NCI-H2196 (cell line): ENCODE measurements around the gene LHX5.

Experiments used
- DNase-seq: peaks from one replicate; lab custom pipeline; 2025; ENCODE audit not compliant: unreplicated experiment; lab: John Stamatoyannopoulos, UW

The LHX5 gene

GRCh38 chr12:113466454-113467141 is 5.1 kb downstream of the LHX5 start:
- no peak for DNase-seq

- DNase-seq: no peak
These were observed 5.7 kb downstream of the LHX5 start for GRCh38 chr12:113465808-113466453.

GRCh38 chr12:113464852-113465719 is 6.6 kb downstream of the LHX5 start:
- DNase-seq: no peak

- DNase-seq: no peak
These were observed 7.3 kb downstream of the LHX5 start for GRCh38 chr12:113464452-113464775.

GRCh38 chr12:113463746-113464451 is 7.8 kb downstream of the LHX5 start:
- no peak for DNase-seq

- DNase-seq: no peak
These were observed 8.5 kb downstream of the LHX5 start for GRCh38 chr12:113462998-113463745.

GRCh38 chr12:113462117-113462774 is 9.4 kb downstream of the LHX5 start:
- DNase-seq: peak; percentile 75

- DNase-seq: peak; percentile 8
These were observed 10.0 kb downstream of the LHX5 start for GRCh38 chr12:113461666-113462065.

- no peak for DNase-seq
These were observed 11.7 kb downstream of the LHX5 start for GRCh38 chr12:113459981-113460380.

GRCh38 chr12:113457710-113458109 is 14.0 kb downstream of the LHX5 start:
- DNase-seq: no peak

GRCh38 chr12:113457185-113457584 is 14.5 kb downstream of the LHX5 start:
- no peak for DNase-seq

- DNase-seq: peak; percentile 65
These were observed 14.9 kb downstream of the LHX5 start for GRCh38 chr12:113456761-113457160.

- no peak for DNase-seq
These were observed 15.5 kb downstream of the LHX5 start for GRCh38 chr12:113456199-113456598.

GRCh38 chr12:113453330-113453729 is 18.3 kb downstream of the LHX5 start:
- no peak for DNase-seq

- no peak for DNase-seq
These were observed 19.2 kb downstream of the LHX5 start for GRCh38 chr12:113452458-113452857.

- no peak for DNase-seq
These were observed 21.8 kb downstream of the LHX5 start for GRCh38 chr12:113449839-113450238.

- no peak for DNase-seq
These were observed 22.4 kb downstream of the LHX5 start for GRCh38 chr12:113449299-113449698.

- DNase-seq: no peak
These were observed 22.8 kb downstream of the LHX5 start for GRCh38 chr12:113448873-113449272.

- DNase-seq: no peak
These were observed 26.0 kb downstream of the LHX5 start for GRCh38 chr12:113445544-113446171.
